Neural progenitor cell (in vitro differentiated cells): Measurements from ENCODE around the gene GSAP. TPM values are rescaled to one million over a fixed set of nuclear protein-coding genes. Genes with fewer than 3 reads are reported as not detected.

Source experiments
- DNase-seq: peaks from one replicate; pipeline ENCODE4 v3.0.0-alpha.2; 2016; ENCODE audit warnings: low spot score
- H2AFZ ChIP-seq: fragments of 200-600 bp; sonication (generic); replicated peaks from 2 replicates; pipeline ENCODE4 v1.6.1; 2016; ENCODE audit warnings: antibody characterized with exemption
- H3F3A ChIP-seq: fragments of 200-600 bp; sonication (generic); 2 replicates; pipeline ENCODE4 v1.6.1; 2016; ENCODE audit warnings: antibody characterized with exemption, low read depth
- H3K27ac ChIP-seq: fragments of 200-600 bp; sonication (generic); 2 replicates; pipeline ENCODE4 v1.5.1; 2016; ENCODE audit warnings: mild to moderate bottlenecking
- H3K27me3 ChIP-seq: fragments of 200-600 bp; sonication (generic); 2 replicates; pipeline ENCODE4 v1.6.1; 2016; ENCODE audit warnings: mild to moderate bottlenecking, moderate library complexity
- H3K36me3 ChIP-seq: fragments of 200-600 bp; sonication (generic); 2 replicates; pipeline ENCODE4 v1.5.1; 2016
- H3K4me1 ChIP-seq: fragments of 200-600 bp; sonication (generic); 2 replicates; pipeline ENCODE4 v1.6.1; 2016; ENCODE audit warnings: mixed run types
- H3K4me2 ChIP-seq: fragments of 200-600 bp; sonication (generic); 2 replicates; pipeline ENCODE4 v1.6.1; 2016
- H3K4me3 ChIP-seq: fragments of 200-600 bp; sonication (generic); 2 replicates; pipeline ENCODE4 v1.5.1; 2016
- H3K79me2 ChIP-seq: fragments of 200-600 bp; sonication (generic); 2 replicates; pipeline ENCODE4 v1.6.1; 2016; ENCODE audit warnings: low read depth
- H3K9ac ChIP-seq: fragments of 200-600 bp; sonication (generic); 2 replicates; pipeline ENCODE4 v1.6.1; 2016
- H3K9me3 ChIP-seq: fragments of 200-600 bp; sonication (generic); 2 replicates; pipeline ENCODE4 v1.5.1; 2016; ENCODE audit warnings: low read depth
- H4K20me1 ChIP-seq: fragments of 200-600 bp; sonication (generic); 2 replicates; pipeline ENCODE4 v1.6.1; 2016; ENCODE audit warnings: low read depth
- H3K27ac Mint-ChIP-seq: 3 replicates; pipeline ENCODE4 v1.8.0; 2021; ENCODE audit warnings: mixed read lengths
- H3K27me3 Mint-ChIP-seq: 2 replicates; pipeline ENCODE4 v1.8.0; 2022; ENCODE audit warnings: low read depth, mild to moderate bottlenecking, inconsistent platforms, moderate library complexity, mixed read lengths; ENCODE audit not compliant: insufficient read depth
- H3K36me3 Mint-ChIP-seq: 3 replicates; pipeline ENCODE4 v1.8.0; 2021; ENCODE audit warnings: mixed read lengths
- H3K4me1 Mint-ChIP-seq: 3 replicates; pipeline ENCODE4 v1.8.0; 2021; ENCODE audit warnings: mixed read lengths
- H3K4me3 Mint-ChIP-seq: 3 replicates; pipeline ENCODE4 v1.8.0; 2021; ENCODE audit warnings: mild to moderate bottlenecking, moderate library complexity, mixed read lengths
- H3K9me3 Mint-ChIP-seq: 3 replicates; pipeline ENCODE4 v1.8.0; 2020; ENCODE audit warnings: mixed read lengths
- CTCF ChIP-seq: fragments of 200-600 bp; sonication (generic); IDR thresholded peaks from 2 replicates; pipeline ENCODE4 v1.5.1; 2017; ENCODE audit warnings: antibody characterized with exemption, mild to moderate bottlenecking
- EZH2 ChIP-seq: fragments of 200-600 bp; sonication (generic); IDR thresholded peaks from 2 replicates; pipeline ENCODE4 v1.6.1; 2017; ENCODE audit warnings: antibody characterized with exemption, mild to moderate bottlenecking, moderate library complexity
- EZH2phosphoT487 ChIP-seq: fragments of 200-600 bp; sonication (generic); IDR thresholded peaks from 2 replicates; pipeline ENCODE4 v1.6.1; 2017; ENCODE audit warnings: antibody characterized with exemption
- total RNA-seq: library from RNA; depleted of rRNA; stranded (reverse); fragments of >200 nt; gene quantifications from 2 replicates; pipeline ENCODE4 v1.2.3, GENCODE V29; 2015; ENCODE audit warnings: low replicate concordance

GSAP gene
- total RNA-seq, 1 donor from 2014 or later, result 2.6 TPM

DNA sequence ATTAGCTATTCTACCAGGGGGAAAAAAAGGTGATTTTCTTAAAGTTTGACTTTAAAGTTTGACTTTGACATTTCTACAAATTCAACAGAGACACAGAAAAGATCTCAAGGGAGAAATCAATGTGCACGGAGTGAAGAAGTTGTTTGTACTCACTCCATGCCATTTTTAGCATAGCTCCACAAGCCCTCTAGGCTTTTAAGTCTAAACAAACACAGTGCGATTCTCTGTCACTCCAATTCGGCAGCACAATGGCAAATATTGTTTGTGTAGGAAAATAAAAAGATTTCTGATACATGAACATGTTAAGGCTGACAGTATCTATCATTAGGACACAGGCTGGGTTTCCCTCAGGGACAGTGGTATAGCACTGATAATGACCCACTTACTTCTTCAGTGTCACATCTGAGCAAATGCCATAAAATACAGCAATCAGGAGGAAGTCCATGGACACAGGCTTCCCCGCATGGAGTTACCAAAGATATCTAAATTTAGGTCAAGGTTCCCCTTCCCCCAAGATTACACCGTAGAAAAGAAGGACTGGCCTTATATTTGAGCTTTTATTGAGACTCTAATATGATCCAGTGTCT, 28.0 kb downstream of the GSAP start:
- H3K27me3 Mint-ChIP-seq, result peaks cover 7% of the 10 kb centered on the region

DNA sequence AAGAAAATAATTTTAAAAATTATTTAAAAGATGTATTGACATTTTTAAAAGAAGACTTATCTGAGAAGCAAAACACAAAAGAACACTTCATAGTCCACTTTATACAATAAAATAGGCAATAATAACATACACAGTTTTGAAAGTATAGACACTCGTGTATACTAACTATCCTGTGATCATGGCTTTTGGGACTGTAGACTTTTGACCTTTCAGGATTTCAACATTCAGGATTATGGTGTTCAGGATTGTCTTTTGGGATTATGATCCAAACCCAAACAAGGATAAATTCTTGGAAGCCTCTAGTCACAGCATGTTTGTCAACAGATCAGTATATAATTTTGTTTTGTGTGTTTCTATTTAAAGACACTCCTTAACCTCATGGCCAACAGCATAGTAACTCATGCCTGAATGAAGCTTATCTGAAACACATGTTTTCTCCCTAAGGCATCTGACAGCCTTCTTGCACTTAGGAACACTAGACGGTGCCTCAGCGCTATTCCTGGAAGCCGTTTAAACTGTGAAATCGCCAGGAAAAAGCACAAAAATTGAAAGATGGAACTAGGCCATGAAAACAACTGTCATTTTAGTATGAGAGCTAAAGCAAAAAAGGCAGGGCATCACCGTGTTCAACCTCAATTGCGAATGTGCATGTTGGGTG, 29.9 kb downstream of the GSAP start:
- H4K20me1 ChIP-seq, result no peaks in the 10 kb centered on the region
- no peak for TF ChIP-seq EZH2phosphoT487
- TF ChIP-seq CTCF, result no peak
- TF ChIP-seq EZH2, result no peak
- peaks cover 18% of the 10 kb centered on the region for H3K4me1 Mint-ChIP-seq
- no peak overlapping the region for H2AFZ ChIP-seq
- H3K4me2 ChIP-seq, result no peak overlapping the region
- no peak for DNase-seq
- H3K27me3 ChIP-seq, result no peaks in the 10 kb centered on the region
- no peak overlapping the region for H3K9ac ChIP-seq
- no peak overlapping the region for H3K4me3 ChIP-seq
- H3K9me3 Mint-ChIP-seq, result no peaks in the 10 kb centered on the region
- H3F3A ChIP-seq, result no peaks in the 10 kb centered on the region
- no peaks in the 10 kb centered on the region for H3K79me2 ChIP-seq
- H3K27ac ChIP-seq, result no peak overlapping the region
- no peak overlapping the region for H3K4me3 Mint-ChIP-seq
- H3K4me1 ChIP-seq, result no peaks in the 10 kb centered on the region
- no peaks in the 10 kb centered on the region for H3K9me3 ChIP-seq
- H3K27ac Mint-ChIP-seq, result no peak overlapping the region
- no peaks in the 10 kb centered on the region for H3K36me3 ChIP-seq
- H3K36me3 Mint-ChIP-seq, result no peaks in the 10 kb centered on the region
- H3K27me3 Mint-ChIP-seq, result peaks cover 7% of the 10 kb centered on the region

More for the DNA sequence above, 28.0 kb downstream of the GSAP start:
- TF ChIP-seq EZH2, result no peak
- no peak for TF ChIP-seq EZH2phosphoT487
- TF ChIP-seq CTCF, result no peak
- no peak overlapping the region for H3K4me3 Mint-ChIP-seq
- Histone ChIP-seq H3K4me3 (no peak overlapping the region), H3K4me2 (no peak overlapping the region), H3K27me3 (no peaks in the 10 kb centered on the region), H3K36me3 (no peaks in the 10 kb centered on the region), H4K20me1 (no peaks in the 10 kb centered on the region), H2AFZ (no peak overlapping the region), H3K79me2 (no peaks in the 10 kb centered on the region), H3K9me3 (no peaks in the 10 kb centered on the region), H3K4me1 (no peaks in the 10 kb centered on the region), H3F3A (no peaks in the 10 kb centered on the region), H3K27ac (no peak overlapping the region), H3K9ac (no peak overlapping the region)
- H3K36me3 Mint-ChIP-seq, result no peaks in the 10 kb centered on the region
- DNase-seq, result no peak
- no peak overlapping the region for H3K27ac Mint-ChIP-seq
- peaks cover 17% of the 10 kb centered on the region for H3K4me1 Mint-ChIP-seq
- H3K9me3 Mint-ChIP-seq, result no peaks in the 10 kb centered on the region

DNA sequence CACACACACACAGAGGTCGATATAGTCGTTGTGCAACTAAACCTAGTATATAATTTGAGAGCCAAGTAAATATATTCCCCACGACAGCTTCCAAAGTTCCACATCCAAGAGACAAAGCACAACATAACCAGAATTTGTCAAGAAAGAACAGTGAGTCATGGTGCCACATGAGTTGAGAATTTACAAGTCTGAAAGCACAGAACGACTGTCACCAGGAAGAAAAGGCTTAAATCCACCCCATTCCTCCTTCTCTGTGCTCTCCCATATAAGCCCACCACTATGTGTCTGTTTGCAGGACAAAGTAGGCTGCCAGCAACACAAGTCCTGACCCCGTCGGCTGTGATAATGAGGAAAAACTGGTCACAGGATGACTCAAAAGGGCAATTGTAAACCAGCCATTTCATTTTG, 32.8 kb downstream of the GSAP start:
- H3K4me1 ChIP-seq, result no peaks in the 10 kb centered on the region
- Mint-ChIP-seq H3K4me3 (no peak overlapping the region), H3K36me3 (no peaks in the 10 kb centered on the region), H3K4me1 (peaks cover 18% of the 10 kb centered on the region), H3K27me3 (peaks cover 7% of the 10 kb centered on the region), H3K27ac (no peak overlapping the region), H3K9me3 (no peaks in the 10 kb centered on the region)
- H3K27me3 ChIP-seq, result no peaks in the 10 kb centered on the region
- no peak overlapping the region for H3K4me3 ChIP-seq
- no peaks in the 10 kb centered on the region for H3K36me3 ChIP-seq
- no peaks in the 10 kb centered on the region for H3K79me2 ChIP-seq
- H3K4me2 ChIP-seq, result no peak overlapping the region
- H3K9me3 ChIP-seq, result no peaks in the 10 kb centered on the region
- H3F3A ChIP-seq, result no peaks in the 10 kb centered on the region
- DNase-seq, result no peak
- H2AFZ ChIP-seq, result no peak overlapping the region
- no peak overlapping the region for H3K9ac ChIP-seq
- no peak overlapping the region for H3K27ac ChIP-seq
- no peak for TF ChIP-seq EZH2phosphoT487
- TF ChIP-seq CTCF, result no peak
- no peak for TF ChIP-seq EZH2
- no peaks in the 10 kb centered on the region for H4K20me1 ChIP-seq
